Upper lobe of left lung (tissue), 4 donors: Measurements from ENCODE around the gene GCH1.

ENCODE experiments used
- EP300 ChIP-seq, 4 donors: sonication (generic); formaldehyde crosslinking; IDR thresholded peaks; one replicate each; pipeline ENCODE4 v1.5.1; 2017; ENCODE audit warnings: antibody characterized with exemption in 4 of 4, control low read depth in 2 of 4
- POLR2A ChIP-seq, 4 donors: fragments of 450-650 bp; IDR thresholded peaks; one replicate each; pipeline ENCODE4 v1.5.1; 2016 to 2017; ENCODE audit warnings: antibody characterized with exemption in 4 of 4, mild to moderate bottlenecking in 2 of 4
- POLR2AphosphoS5 ChIP-seq, 2 donors: sonication (generic); formaldehyde crosslinking; IDR thresholded peaks; one replicate each; pipeline ENCODE4 v1.5.1; 2017; ENCODE audit warnings: antibody characterized with exemption in 2 of 2
- TF ChIP-seq, protein P1 (sequence below), 6 experiments: fragments of 450-650 bp in 4 of 6; fragments of 200-600 bp in 2 of 6; sonication (generic) in 2 of 6; IDR thresholded peaks; one replicate each; pipeline ENCODE4 v1.5.1; 2016 to 2019; ENCODE audit warnings: antibody characterized with exemption in 6 of 6

DNA sequence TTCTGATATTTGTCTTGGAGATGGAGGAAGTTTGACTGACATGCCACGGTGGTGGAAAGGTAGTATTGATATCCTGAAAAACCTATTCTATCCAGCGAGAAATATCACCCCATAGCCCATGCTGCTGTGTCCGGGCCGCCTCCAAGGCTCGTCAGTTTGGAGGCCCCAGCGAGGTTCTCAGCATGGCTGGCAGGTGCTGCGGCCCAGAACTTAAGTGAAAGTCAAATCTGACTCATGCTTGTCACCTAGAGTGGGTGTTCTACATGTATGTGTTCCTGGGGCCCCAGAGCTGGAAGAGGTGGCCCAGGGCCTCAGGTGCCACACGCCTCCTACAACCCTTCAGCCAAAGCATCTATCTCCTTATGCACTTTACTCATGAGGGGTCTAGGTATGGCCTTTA is 92.9 kb downstream of the GCH1 start:
- TF ChIP-seq, protein P1, sequence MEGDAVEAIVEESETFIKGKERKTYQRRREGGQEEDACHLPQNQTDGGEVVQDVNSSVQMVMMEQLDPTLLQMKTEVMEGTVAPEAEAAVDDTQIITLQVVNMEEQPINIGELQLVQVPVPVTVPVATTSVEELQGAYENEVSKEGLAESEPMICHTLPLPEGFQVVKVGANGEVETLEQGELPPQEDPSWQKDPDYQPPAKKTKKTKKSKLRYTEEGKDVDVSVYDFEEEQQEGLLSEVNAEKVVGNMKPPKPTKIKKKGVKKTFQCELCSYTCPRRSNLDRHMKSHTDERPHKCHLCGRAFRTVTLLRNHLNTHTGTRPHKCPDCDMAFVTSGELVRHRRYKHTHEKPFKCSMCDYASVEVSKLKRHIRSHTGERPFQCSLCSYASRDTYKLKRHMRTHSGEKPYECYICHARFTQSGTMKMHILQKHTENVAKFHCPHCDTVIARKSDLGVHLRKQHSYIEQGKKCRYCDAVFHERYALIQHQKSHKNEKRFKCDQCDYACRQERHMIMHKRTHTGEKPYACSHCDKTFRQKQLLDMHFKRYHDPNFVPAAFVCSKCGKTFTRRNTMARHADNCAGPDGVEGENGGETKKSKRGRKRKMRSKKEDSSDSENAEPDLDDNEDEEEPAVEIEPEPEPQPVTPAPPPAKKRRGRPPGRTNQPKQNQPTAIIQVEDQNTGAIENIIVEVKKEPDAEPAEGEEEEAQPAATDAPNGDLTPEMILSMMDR (IDR thresholded peaks at IDR 0.05) = no peak
- no peak for TF ChIP-seq POLR2A (IDR thresholded peaks at IDR 0.05)
- TF ChIP-seq POLR2AphosphoS5 (IDR thresholded peaks at IDR 0.05) = no peak
- no peak for TF ChIP-seq EP300 (IDR thresholded peaks at IDR 0.05)
